Measurements from ENCODE around the gene LIPE. TPM values are rescaled to one million over a fixed set of nuclear protein-coding genes. Genes with fewer than 3 reads are reported as not detected.

The LIPE gene, protein sequence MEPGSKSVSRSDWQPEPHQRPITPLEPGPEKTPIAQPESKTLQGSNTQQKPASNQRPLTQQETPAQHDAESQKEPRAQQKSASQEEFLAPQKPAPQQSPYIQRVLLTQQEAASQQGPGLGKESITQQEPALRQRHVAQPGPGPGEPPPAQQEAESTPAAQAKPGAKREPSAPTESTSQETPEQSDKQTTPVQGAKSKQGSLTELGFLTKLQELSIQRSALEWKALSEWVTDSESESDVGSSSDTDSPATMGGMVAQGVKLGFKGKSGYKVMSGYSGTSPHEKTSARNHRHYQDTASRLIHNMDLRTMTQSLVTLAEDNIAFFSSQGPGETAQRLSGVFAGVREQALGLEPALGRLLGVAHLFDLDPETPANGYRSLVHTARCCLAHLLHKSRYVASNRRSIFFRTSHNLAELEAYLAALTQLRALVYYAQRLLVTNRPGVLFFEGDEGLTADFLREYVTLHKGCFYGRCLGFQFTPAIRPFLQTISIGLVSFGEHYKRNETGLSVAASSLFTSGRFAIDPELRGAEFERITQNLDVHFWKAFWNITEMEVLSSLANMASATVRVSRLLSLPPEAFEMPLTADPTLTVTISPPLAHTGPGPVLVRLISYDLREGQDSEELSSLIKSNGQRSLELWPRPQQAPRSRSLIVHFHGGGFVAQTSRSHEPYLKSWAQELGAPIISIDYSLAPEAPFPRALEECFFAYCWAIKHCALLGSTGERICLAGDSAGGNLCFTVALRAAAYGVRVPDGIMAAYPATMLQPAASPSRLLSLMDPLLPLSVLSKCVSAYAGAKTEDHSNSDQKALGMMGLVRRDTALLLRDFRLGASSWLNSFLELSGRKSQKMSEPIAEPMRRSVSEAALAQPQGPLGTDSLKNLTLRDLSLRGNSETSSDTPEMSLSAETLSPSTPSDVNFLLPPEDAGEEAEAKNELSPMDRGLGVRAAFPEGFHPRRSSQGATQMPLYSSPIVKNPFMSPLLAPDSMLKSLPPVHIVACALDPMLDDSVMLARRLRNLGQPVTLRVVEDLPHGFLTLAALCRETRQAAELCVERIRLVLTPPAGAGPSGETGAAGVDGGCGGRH
- 3.9 and 8.0 TPM in 2 replicates for total RNA-seq

DNA sequence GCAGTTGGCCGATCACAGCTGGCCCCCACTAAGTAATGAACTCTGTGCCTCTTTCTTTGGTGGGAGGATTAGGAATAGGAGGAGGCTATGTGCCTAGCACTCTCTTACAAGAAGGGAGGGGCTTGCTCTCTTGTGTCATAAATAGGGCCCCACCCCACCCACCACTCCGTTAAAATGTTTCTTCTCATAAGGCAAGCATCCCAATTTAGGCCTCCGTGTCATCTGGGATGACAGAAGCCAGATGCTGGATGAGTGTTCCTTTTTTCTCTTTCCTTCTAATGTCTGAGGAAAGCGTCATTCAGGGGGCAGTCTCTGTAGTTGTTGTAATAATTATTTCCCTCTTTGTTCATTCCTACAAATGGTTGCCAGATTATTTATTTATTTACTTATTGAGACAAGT lies at the start of gene LIPE:
Gene LIPE (minus strand): TSS at position 76 of the 400 bp plus-strand sequence. CDS start 239 bp downstream, outside the sequence.

DNA sequence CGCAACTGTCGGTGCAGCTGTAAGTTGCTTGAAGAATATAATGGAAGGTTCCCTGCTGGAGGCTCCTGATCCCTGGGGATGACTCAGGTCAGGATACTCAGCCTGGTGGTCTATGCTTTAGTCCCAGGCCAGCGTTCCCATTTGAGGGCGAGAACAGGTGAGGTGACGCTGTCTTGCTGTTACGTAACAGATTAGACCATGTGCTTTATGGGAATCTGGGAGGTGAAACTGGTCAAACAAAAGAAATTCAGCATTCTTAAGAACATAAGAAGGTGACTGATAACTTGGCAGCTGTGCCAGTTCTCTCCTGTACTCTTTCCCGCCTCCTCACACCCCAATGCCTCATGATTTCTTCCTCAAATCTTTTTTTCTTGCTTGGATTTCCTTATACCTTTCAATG lies 15.6 kb upstream of the LIPE start, which contains the start of gene CXCL17:
Gene CXCL17 (minus strand): TSS at position 114 of the 400 bp plus-strand sequence. CDS start 114 bp downstream, outside the sequence.

DNA sequence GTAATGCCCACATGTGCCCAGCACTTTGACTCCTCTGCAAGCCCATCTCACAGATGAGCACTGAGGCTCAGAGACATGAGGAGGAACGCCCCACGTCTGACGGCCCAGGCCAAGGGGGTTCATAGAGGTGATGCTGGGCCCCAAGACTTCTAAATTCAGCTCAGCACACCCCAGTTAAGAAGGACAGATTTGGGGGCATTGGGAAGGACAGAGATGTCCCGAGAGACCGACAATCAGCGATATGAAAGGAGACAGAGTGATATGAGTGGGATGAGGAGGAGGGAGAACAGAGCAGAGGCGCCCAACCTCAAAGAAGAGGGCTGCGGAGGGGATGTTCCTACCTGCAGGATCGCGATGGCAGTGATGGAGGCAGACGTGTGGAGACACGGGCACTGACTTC lies 37.3 kb downstream of the LIPE start, which contains the start of gene CNFN:
Gene CNFN (minus strand): TSS at position 399 of the 400 bp plus-strand sequence. CDS start 1,260 bp downstream, outside the sequence.

Other genes with a start within 250 kb of the LIPE start
- gene DEDD2, start 209.7 kb downstream of the LIPE start, total RNA-seq = 32.6 and 34.8 TPM in 2 replicates
- 8.8 and 10.6 TPM in 2 replicates for gene ZNF526, start 207.1 kb downstream of the LIPE start, total RNA-seq
- 20.4 and 28.4 TPM in 2 replicates for gene GSK3A, start 184.8 kb downstream of the LIPE start, total RNA-seq
- 54.2 and 58.3 TPM in 2 replicates for gene ERF, start 172.3 kb downstream of the LIPE start, total RNA-seq
- gene CIC, start 158.1 kb downstream of the LIPE start, total RNA-seq = 29.5 and 39.0 TPM in 2 replicates
- 0.78 and 0.88 TPM in 2 replicates for gene PRR19, start 125.3 kb downstream of the LIPE start, total RNA-seq
- gene PAFAH1B3, start 124.8 kb downstream of the LIPE start, total RNA-seq = 20.9 and 56.0 TPM in 2 replicates
- 0.24 TPM in 1 of 2 replicates, not detected in the other for gene TMEM145, start 114.1 kb downstream of the LIPE start, total RNA-seq
- gene MEGF8, start 101.8 kb downstream of the LIPE start, total RNA-seq = 25.6 and 44.4 TPM in 2 replicates
- 1.8 TPM in 1 of 2 replicates, not detected in the other for gene CNFN, start 37.1 kb downstream of the LIPE start, total RNA-seq
- gene CXCL17, start 15.6 kb upstream of the LIPE start, total RNA-seq = not detected in 2 replicates
- 0.39 TPM in 1 of 2 replicates, not detected in the other for gene CEACAM1, start 101.1 kb upstream of the LIPE start, total RNA-seq
- not detected in 2 replicates for gene CEACAM8, start 167.5 kb upstream of the LIPE start, total RNA-seq

All from epithelial cell of alveolus of lung (primary cell).